Measurements from ENCODE around the gene SLC4A2.
A peak's percentile ranks its signal among the peaks of the same experiment; 100 is the strongest.

Gene SLC4A2

GRCh38 chr7:151045262-151045661 lies 14.1 kb upstream of the SLC4A2 start:
- DNase-seq: no peak

GRCh38 chr7:151045967-151046366 lies 13.4 kb upstream of the SLC4A2 start:
- DNase-seq: no peak

GRCh38 chr7:151046603-151047573 lies 12.5 kb upstream of the SLC4A2 start:
- DNase-seq: no peak

GRCh38 chr7:151047976-151048815 lies 11.2 kb upstream of the SLC4A2 start, which contains the start of gene ASIC3:
Gene ASIC3, plus strand, starts transcription at chr7:151048531. Its CDS starts 355 bp downstream, at chr7:151048886.
- no peak for DNase-seq

GRCh38 chr7:151048911-151049463 lies 10.4 kb upstream of the SLC4A2 start:
- DNase-seq: no peak

GRCh38 chr7:151051108-151051507 lies 8.3 kb upstream of the SLC4A2 start:
- peak; percentile 72 for DNase-seq

GRCh38 chr7:151053096-151053495 lies 6.3 kb upstream of the SLC4A2 start:
- no peak for DNase-seq

- no peak for DNase-seq
Observed at GRCh38 chr7:151053751-151054150, 5.6 kb upstream of the SLC4A2 start.

- no peak for DNase-seq
Observed at GRCh38 chr7:151056283-151056665, 3.1 kb upstream of the SLC4A2 start.

- no peak for DNase-seq
Observed at GRCh38 chr7:151056666-151057505, 2.5 kb upstream of the SLC4A2 start.

GRCh38 chr7:151057506-151057988 lies 1.8 kb upstream of the SLC4A2 start, which contains the start of gene CDK5:
Gene CDK5, minus strand, starts transcription at chr7:151057897. Its CDS starts 49 bp downstream, at chr7:151057848.
- peak; percentile 68 for DNase-seq

- DNase-seq: peak; percentile 95
Observed at GRCh38 chr7:151057989-151058780, 1.2 kb upstream of the SLC4A2 start.

- no peak for DNase-seq
Observed at GRCh38 chr7:151058781-151059366, 515 bp upstream of the SLC4A2 start.

GRCh38 chr7:151060113-151060415 lies 675 bp downstream of the SLC4A2 start:
- DNase-seq: no peak

GRCh38 chr7:151060416-151061212 lies 1.2 kb downstream of the SLC4A2 start:
- DNase-seq: no peak

- no peak for DNase-seq
Observed at GRCh38 chr7:151061213-151062110, 2.1 kb downstream of the SLC4A2 start.

GRCh38 chr7:151062111-151062398 lies 2.7 kb downstream of the SLC4A2 start:
- no peak for DNase-seq

GRCh38 chr7:151062399-151063211 lies 3.2 kb downstream of the SLC4A2 start:
- no peak for DNase-seq
